CD4-positive, CD25-positive, alpha-beta regulatory T cell (primary cell): ENCODE results near the gene WIPI1. TPM values are rescaled to one million over a fixed set of nuclear protein-coding genes. Genes with fewer than 3 reads are reported as not detected.

ENCODE experiments used
- ATAC-seq, 2 donors: fragments of 150-1000 bp; cut with Tn5 transposase; one replicate each; pipeline ENCODE4 v1.10.0; 2021; ENCODE audit warnings: low read depth in 2 of 2, moderate number of reproducible peaks in 2 of 2, moderate library complexity in 1 of 2
- DNase-seq, 3 donors: peaks; one replicate each; pipeline versions ENCODE4 v3.0.0 to v3.0.0-alpha.2; 2012 to 2022; ENCODE audit warnings: mixed read lengths in 1 of 3
- H3K27ac ChIP-seq: one replicate; pipeline ENCODE4 v1.7.0; 2013; ENCODE audit warnings: mild to moderate bottlenecking, low read length; ENCODE audit not compliant: insufficient read depth, poor library complexity, severe bottlenecking
- H3K27me3 ChIP-seq: one replicate; pipeline ENCODE4 v1.7.0; 2013; ENCODE audit warnings: low read length; ENCODE audit not compliant: control insufficient read depth, insufficient read depth
- H3K36me3 ChIP-seq: one replicate; pipeline ENCODE4 v1.7.0; 2013; ENCODE audit warnings: mild to moderate bottlenecking, low read length, moderate library complexity; ENCODE audit not compliant: control insufficient read depth, insufficient read depth
- H3K4me1 ChIP-seq: 2 replicates; pipeline ENCODE4 v1.7.0; 2013; ENCODE audit warnings: mild to moderate bottlenecking, low read length; ENCODE audit not compliant: insufficient read depth, control insufficient read depth, poor library complexity, severe bottlenecking
- H3K4me3 ChIP-seq: one replicate; pipeline ENCODE4 v1.7.0; 2013; ENCODE audit warnings: low read depth, mild to moderate bottlenecking, low read length, moderate library complexity
- H3K9me3 ChIP-seq, 2 experiments: 1 replicate in 1 of 2; 2 replicates in 1 of 2; pipeline ENCODE4 v1.7.0; 2013; ENCODE audit warnings: low read length in 2 of 2, mild to moderate bottlenecking in 1 of 2, moderate library complexity in 1 of 2; ENCODE audit not compliant: control insufficient read depth in 2 of 2
- H3K27ac Mint-ChIP-seq, 3 donors: one replicate each; pipeline ENCODE4 v1.8.0; 2020 to 2022; ENCODE audit warnings: mild to moderate bottlenecking in 3 of 3, mixed read lengths in 3 of 3, moderate library complexity in 2 of 3
- H3K27me3 Mint-ChIP-seq: one replicate; pipeline ENCODE4 v1.8.0; 2022; ENCODE audit warnings: mild to moderate bottlenecking, mixed read lengths
- H3K36me3 Mint-ChIP-seq: one replicate; pipeline ENCODE4 v1.8.0; 2020; ENCODE audit warnings: mixed read lengths
- H3K4me1 Mint-ChIP-seq, 4 donors: one replicate each; pipeline ENCODE4 v1.8.0; 2020 to 2022; ENCODE audit warnings: mixed read lengths in 4 of 4, mild to moderate bottlenecking in 1 of 4
- H3K4me3 Mint-ChIP-seq, 4 donors: one replicate each; pipeline ENCODE4 v1.8.0; 2020 to 2022; ENCODE audit warnings: mild to moderate bottlenecking in 4 of 4, mixed read lengths in 4 of 4, moderate library complexity in 3 of 4
- H3K9me3 Mint-ChIP-seq, 7 donors: one replicate each; pipeline ENCODE4 v1.8.0; 2020 to 2022; ENCODE audit warnings: mixed read lengths in 7 of 7, mild to moderate bottlenecking in 3 of 7, moderate library complexity in 2 of 7
- polyA plus RNA-seq, 4 donors: library from polyadenylated mRNA; unstranded; fragments of 300-500 nt; fragmentation: Illumina TruSeq; gene quantifications; one replicate each; pipeline ENCODE4 v1.2.3, GENCODE V29; 2021
- total RNA-seq: library from RNA; stranded (reverse); gene quantifications from one replicate; pipeline ENCODE4 v1.2.3, GENCODE V29; 2022

WIPI1 gene
- total and polyA plus RNA-seq, 5 donors from 2014 or later: 2.5 to 5.9 (median 5.2) TPM

GRCh38 chr17:68396226-68397107 lies 60.8 kb downstream of the WIPI1 start:
- Mint-ChIP-seq H3K9me3 (peaks cover 0 to 10% (median 0%) of the 10 kb centered on the region in 7 donors), H3K4me1 (peaks cover 8 to 31% (median 18%) of the 10 kb centered on the region in 4 donors), H3K36me3 (peaks cover 15% of the 10 kb centered on the region), H3K27me3 (no peaks in the 10 kb centered on the region), H3K27ac (peak overlapping the region in 1 of 3 donors; percentile 64), H3K4me3 (no peak overlapping the region)
- no peak overlapping the region for H3K27ac ChIP-seq
- H3K27me3 ChIP-seq: no peaks in the 10 kb centered on the region
- H3K36me3 ChIP-seq: peaks cover 11% of the 10 kb centered on the region
- peaks cover 19% of the 10 kb centered on the region for H3K4me1 ChIP-seq
- ATAC-seq (no peak), DNase-seq (no peak)
- H3K4me3 ChIP-seq: no peak overlapping the region
- peaks cover 5 to 10% of the 10 kb centered on the region in 2 experiments for H3K9me3 ChIP-seq

DNA sequence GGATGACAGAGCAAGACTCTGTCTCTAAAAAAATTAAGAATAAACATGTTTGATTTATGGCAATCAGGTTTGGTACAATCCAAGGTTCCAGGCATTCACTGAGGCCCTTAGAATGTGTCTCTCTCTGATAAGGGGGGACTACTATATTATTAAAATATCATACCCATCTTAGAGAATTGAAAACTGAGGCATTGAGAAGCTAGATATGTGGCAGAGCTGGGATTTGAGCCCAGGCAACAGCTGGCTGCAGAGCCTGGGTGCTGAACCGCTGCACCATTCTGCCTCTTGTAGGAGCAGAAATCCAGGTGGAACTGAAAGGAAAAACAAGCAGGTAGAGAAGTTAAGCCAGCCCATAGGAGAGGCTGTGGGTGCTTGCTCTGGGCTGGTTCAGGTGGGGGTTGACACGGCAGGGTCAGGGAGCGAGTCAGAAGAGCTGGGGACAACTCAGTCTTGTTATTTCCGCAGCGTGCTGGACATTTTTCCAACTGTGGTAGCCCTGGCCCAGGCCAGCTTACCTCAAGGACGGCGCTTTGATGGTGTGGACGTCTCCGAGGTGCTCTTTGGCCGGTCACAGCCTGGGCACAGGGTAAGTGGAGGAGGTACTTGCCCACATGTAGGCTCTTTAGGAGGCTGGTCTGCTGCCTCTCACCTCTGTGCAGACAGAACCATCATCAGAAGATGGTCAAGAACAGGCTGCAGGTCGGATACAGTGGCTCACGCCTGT lies 62.5 kb downstream of the WIPI1 start:
- no peak overlapping the region for H3K27ac ChIP-seq
- no peak overlapping the region for H3K4me3 Mint-ChIP-seq

DNA sequence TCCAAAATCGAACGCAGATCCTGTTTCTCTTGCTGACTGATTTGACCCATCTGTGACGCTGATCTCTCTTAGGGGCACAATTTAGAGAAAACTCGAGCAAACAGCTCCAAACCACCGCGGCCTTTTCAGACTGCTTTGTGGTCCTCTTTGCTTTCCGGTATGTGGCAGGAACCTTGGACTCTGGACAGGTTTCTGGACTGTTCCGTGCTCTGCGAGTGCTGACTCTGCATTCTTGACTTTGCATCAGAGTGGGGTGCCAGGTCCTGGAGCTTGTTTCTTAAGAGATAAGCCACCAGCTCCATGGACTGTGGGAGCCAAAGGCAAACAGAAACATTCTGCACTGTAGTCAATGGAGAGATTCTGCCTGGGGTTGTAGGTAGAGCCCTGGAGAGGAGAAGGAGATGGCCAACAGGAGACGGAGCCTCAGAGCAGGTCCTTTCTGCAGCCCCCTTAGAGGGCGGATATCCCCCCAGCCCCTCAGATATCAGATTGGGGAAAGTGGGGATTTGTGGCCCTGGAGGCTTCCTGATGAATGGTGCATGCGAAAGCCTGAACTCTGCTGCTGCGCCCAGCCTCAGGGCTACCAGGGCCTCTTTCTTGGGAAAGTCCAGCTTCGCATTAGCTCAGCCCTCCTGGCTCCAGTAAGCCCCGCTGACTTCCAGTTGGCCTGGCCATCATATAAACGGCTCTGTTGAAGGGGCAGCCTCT lies 65.6 kb downstream of the WIPI1 start:
- Histone ChIP-seq H3K9me3 (peaks cover 5 to 10% of the 10 kb centered on the region in 2 experiments), H3K27ac (no peak overlapping the region), H3K27me3 (no peaks in the 10 kb centered on the region), H3K36me3 (peaks cover 11% of the 10 kb centered on the region), H3K4me3 (no peak overlapping the region), H3K4me1 (no peaks in the 10 kb centered on the region)
- no peak overlapping the region for H3K27ac Mint-ChIP-seq
- DNase-seq (no peak), ATAC-seq (no peak)
- peaks cover 0 to 10% (median 0%) of the 10 kb centered on the region in 7 donors for H3K9me3 Mint-ChIP-seq
- peaks cover 23% of the 10 kb centered on the region for H3K36me3 Mint-ChIP-seq
- H3K27me3 Mint-ChIP-seq: no peaks in the 10 kb centered on the region
- H3K4me3 Mint-ChIP-seq: no peak overlapping the region
- H3K4me1 Mint-ChIP-seq: peaks cover 0 to under 1% (median under 1%) of the 10 kb centered on the region in 4 donors

More for the DNA sequence above, 62.5 kb downstream of the WIPI1 start:
- no peak overlapping the region for H3K4me3 ChIP-seq
- H3K9me3 ChIP-seq: peaks cover 5 to 10% of the 10 kb centered on the region in 2 experiments
- no peak for DNase-seq
- peaks cover 19% of the 10 kb centered on the region for H3K36me3 Mint-ChIP-seq
- H3K9me3 Mint-ChIP-seq: peaks cover 0 to 10% (median 0%) of the 10 kb centered on the region in 7 donors
- H3K27me3 Mint-ChIP-seq: no peaks in the 10 kb centered on the region
- no peak for ATAC-seq
- H3K36me3 ChIP-seq: peaks cover 11% of the 10 kb centered on the region
- H3K4me1 ChIP-seq: peaks cover 12% of the 10 kb centered on the region
- no peak overlapping the region for H3K27ac Mint-ChIP-seq
- no peaks in the 10 kb centered on the region for H3K27me3 ChIP-seq
- peaks cover 8 to 22% (median 16%) of the 10 kb centered on the region in 4 donors for H3K4me1 Mint-ChIP-seq

- Histone ChIP-seq H3K36me3 (peaks cover 11% of the 10 kb centered on the region), H3K9me3 (peaks cover 5 to 10% of the 10 kb centered on the region in 2 experiments), H3K4me3 (no peak overlapping the region), H3K27ac (no peak overlapping the region), H3K4me1 (no peaks in the 10 kb centered on the region), H3K27me3 (no peaks in the 10 kb centered on the region)
- Mint-ChIP-seq H3K27me3 (no peaks in the 10 kb centered on the region), H3K27ac (peak overlapping the region in 1 of 3 donors; percentile 32), H3K9me3 (peaks cover 0 to 9% (median 0%) of the 10 kb centered on the region in 7 donors), H3K4me3 (no peak overlapping the region), H3K4me1 (no peaks in the 10 kb centered on the region), H3K36me3 (peaks cover 20% of the 10 kb centered on the region)
- no peak for DNase-seq
- no peak for ATAC-seq
Observed at GRCh38 chr17:68390888-68391545, 66.3 kb downstream of the WIPI1 start.

- Mint-ChIP-seq H3K4me1 (peaks cover 0 to 6% (median 3%) of the 10 kb centered on the region in 4 donors), H3K9me3 (peaks cover 0 to 3% (median 0%) of the 10 kb centered on the region in 7 donors), H3K27me3 (no peaks in the 10 kb centered on the region), H3K36me3 (peaks cover 12% of the 10 kb centered on the region), H3K27ac (peak overlapping the region in 1 of 3 donors; percentile 59), H3K4me3 (no peak overlapping the region)
- Histone ChIP-seq H3K27ac (no peak overlapping the region), H3K36me3 (no peaks in the 10 kb centered on the region), H3K4me1 (no peaks in the 10 kb centered on the region), H3K4me3 (no peak overlapping the region), H3K9me3 (no peaks in the 10 kb centered on the region), H3K27me3 (no peaks in the 10 kb centered on the region)
- DNase-seq: no peak
- ATAC-seq: no peak
Observed at GRCh38 chr17:68389041-68389440, 68.3 kb downstream of the WIPI1 start.

DNA sequence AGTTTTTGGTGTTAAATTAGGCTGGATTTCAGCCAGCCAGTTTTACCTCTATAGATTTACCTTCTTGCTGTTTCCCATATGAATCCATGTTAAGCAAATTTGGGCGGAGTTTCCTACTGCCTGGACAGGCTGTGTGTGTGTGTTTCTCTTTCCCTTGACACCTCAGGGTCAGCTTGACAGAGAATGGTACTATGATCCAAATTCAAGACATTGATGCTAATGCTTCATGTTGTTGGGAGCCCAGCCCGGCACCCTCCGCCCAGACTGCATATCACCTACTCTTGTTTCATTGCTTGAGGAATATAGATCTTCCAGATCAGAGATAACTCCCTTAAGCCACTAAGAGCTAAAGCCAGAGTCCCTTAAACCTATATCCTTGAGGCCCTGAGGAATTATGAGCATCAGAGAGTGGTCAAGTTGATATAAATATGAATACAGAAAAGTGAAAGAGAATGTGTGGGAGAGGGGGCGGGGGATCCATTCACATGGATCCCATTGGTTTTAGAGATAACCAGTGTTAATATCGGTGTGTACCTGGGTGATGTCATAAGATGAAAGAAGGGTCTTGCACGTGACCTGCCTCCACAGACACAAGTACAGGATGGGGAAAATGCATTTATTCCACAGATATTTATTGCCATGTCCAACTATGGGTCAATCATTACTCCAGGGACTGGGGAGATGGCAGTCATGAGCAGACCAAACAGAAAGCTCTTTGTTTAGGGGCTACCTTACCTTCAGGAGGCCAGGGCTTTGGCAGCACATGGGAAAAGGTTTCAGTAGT lies 69.7 kb downstream of the WIPI1 start:
- H3K27ac ChIP-seq: no peak overlapping the region
- no peaks in the 10 kb centered on the region for H3K27me3 ChIP-seq
- Mint-ChIP-seq H3K9me3 (no peaks in the 10 kb centered on the region), H3K4me3 (no peak overlapping the region), H3K27me3 (no peaks in the 10 kb centered on the region), H3K4me1 (peaks cover 0 to 14% (median 10%) of the 10 kb centered on the region in 4 donors), H3K36me3 (peaks cover 12% of the 10 kb centered on the region), H3K27ac (peak overlapping the region in 1 of 3 donors; percentile 77)
- no peak overlapping the region for H3K4me3 ChIP-seq
- ATAC-seq: no peak
- DNase-seq: no peak
- H3K36me3 ChIP-seq: no peaks in the 10 kb centered on the region
- no peaks in the 10 kb centered on the region for H3K9me3 ChIP-seq
- H3K4me1 ChIP-seq: no peaks in the 10 kb centered on the region
